CD4-positive, alpha-beta T cell (primary cell): ENCODE data around the gene CALCOCO1. TPM values are rescaled to one million over a fixed set of nuclear protein-coding genes. Genes with fewer than 3 reads are reported as not detected.
A peak's percentile ranks its signal among the peaks of the same experiment; 100 is the strongest.

ENCODE experiments used
- ATAC-seq: fragments of 200-7000 bp; cut with Tn5 transposase; one replicate; pipeline ENCODE4 v1.10.0; 2022; ENCODE audit warnings: mild to moderate bottlenecking; ENCODE audit not compliant: poor library complexity
- CTCF ChIA-PET: fragments of 350-600 bp; sonication (Branson Sonifier 250); formaldehyde crosslinking; loops from one replicate; lab custom pipeline; 2021; ENCODE audit warnings: antibody characterized with exemption, inconsistent platforms; lab: Charles Lee
- POLR2A ChIA-PET: fragments of 350-600 bp; sonication (Branson Sonifier 250); formaldehyde crosslinking; loops from one replicate; lab custom pipeline; 2021; ENCODE audit warnings: antibody characterized with exemption, inconsistent platforms; lab: Charles Lee
- DNase-seq, 14 experiments: peaks; one replicate each; pipeline ENCODE4 v3.0.0-alpha.2; 2013 to 2020; ENCODE audit warnings: mixed read lengths in 2 of 14
- H3K27ac ChIP-seq, 2 donors: one replicate each; pipeline versions ENCODE4 v1.5.1 to v1.7.0; 2013; ENCODE audit warnings: low read length in 2 of 2, low read depth in 1 of 2, mild to moderate bottlenecking in 1 of 2
- H3K27me3 ChIP-seq, 2 experiments: 1 replicate in 1 of 2; 2 replicates in 1 of 2; pipeline versions ENCODE4 v1.6.1 to v1.7.0; 2013; ENCODE audit warnings: low read length in 2 of 2, control low read depth in 1 of 2, mild to moderate bottlenecking in 1 of 2, moderate library complexity in 1 of 2; ENCODE audit not compliant: insufficient read depth in 2 of 2, control insufficient read depth in 1 of 2
- H3K36me3 ChIP-seq: one replicate; pipeline ENCODE4 v1.6.1; 2013; ENCODE audit warnings: low read length, control low read depth; ENCODE audit not compliant: insufficient read depth
- H3K4me1 ChIP-seq: one replicate; pipeline ENCODE4 v1.6.1; 2013; ENCODE audit warnings: low read length, control low read depth; ENCODE audit not compliant: insufficient read depth
- H3K4me3 ChIP-seq: one replicate; pipeline ENCODE4 v1.5.1; 2013; ENCODE audit warnings: mild to moderate bottlenecking, low read length, moderate library complexity
- H3K9me3 ChIP-seq, 2 experiments: 1 replicate in 1 of 2; 2 replicates in 1 of 2; pipeline versions ENCODE4 v1.6.1 to v1.7.0; 2013; ENCODE audit warnings: low read length in 2 of 2, mild to moderate bottlenecking in 2 of 2, control low read depth in 1 of 2, moderate library complexity in 1 of 2; ENCODE audit not compliant: control insufficient read depth in 1 of 2, insufficient read depth in 1 of 2
- H3K27ac Mint-ChIP-seq: one replicate; pipeline ENCODE4 v1.8.0; 2020; ENCODE audit warnings: mixed read lengths
- H3K27me3 Mint-ChIP-seq: one replicate; pipeline ENCODE4 v1.8.0; 2021; ENCODE audit warnings: mixed read lengths
- H3K36me3 Mint-ChIP-seq: one replicate; pipeline ENCODE4 v1.8.0; 2021; ENCODE audit warnings: low read depth, mixed read lengths
- H3K4me1 Mint-ChIP-seq: one replicate; pipeline ENCODE4 v1.8.0; 2021; ENCODE audit warnings: low read depth, mixed read lengths
- H3K4me3 Mint-ChIP-seq: one replicate; pipeline ENCODE4 v1.8.0; 2020; ENCODE audit warnings: mild to moderate bottlenecking, mixed read lengths
- H3K9me3 Mint-ChIP-seq: one replicate; pipeline ENCODE4 v1.8.0; 2020; ENCODE audit warnings: mixed read lengths
- intact Hi-C, 2 experiments: fragments of 100-400 bp; cut with DNase I in 1 of 2; cut with micrococcal nuclease in 1 of 2; formaldehyde crosslinking; loops; one replicate each; pipeline versions ENCODE4 v1.15.1 to v1.9.0; 2023 to 2025; cut with DNase I, micrococcal nuclease
- total RNA-seq, 174 experiments: library from RNA in 2 of 174; stranded (reverse) in 2 of 174; gene quantifications; one replicate each; pipeline ENCODE4 v1.2.3 and lab custom pipeline; 2021 to 2026
- TF ChIP-seq, protein P1 (sequence below): fragments of 200-600 bp; IDR thresholded peaks from one replicate; pipeline ENCODE4 v1.8.0; 2022; ENCODE audit warnings: antibody characterized with exemption, mild to moderate bottlenecking

The CALCOCO1 gene
- total RNA-seq, 2 experiments from 2014 or later, result 66.8 to 69.3 TPM

DNA sequence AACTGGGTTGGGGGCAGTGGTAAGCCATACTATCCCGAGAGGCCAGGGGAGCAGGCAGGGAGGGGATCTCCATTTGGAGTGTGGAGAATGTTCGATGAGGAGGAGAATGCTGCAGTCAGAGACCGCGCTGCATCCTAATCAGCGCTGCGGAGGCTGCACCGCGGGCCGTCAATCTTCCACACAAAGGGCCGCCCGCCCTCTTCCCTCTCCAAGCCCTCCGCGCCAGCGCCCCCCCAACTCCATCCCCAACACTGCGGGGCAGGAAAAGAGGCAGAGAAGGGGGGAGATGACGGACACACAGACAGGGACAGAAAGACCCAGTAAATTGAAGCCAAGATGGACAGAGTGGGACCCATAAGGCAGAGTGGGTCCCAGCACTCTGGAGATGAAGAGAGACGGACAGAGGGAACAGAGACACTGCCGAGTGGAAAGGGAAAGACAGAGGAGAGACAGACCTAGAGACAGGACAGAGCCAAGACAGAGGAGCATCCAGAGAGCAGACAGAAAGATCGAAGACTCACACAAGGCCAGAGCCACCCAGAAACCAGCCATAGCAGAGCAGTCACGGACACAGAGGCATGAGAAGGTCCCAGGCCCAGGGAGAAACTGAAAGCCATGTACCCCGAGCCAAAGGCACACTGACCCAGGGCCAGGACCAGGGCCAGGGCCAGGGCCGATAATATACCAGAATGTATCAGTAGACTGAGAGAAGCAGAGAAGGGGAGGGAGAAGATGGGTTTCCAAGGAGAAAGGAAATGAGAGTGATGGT is 21.0 kb upstream of the CALCOCO1 start:
- no peaks in the 10 kb centered on the region for H3K9me3 Mint-ChIP-seq
- intact Hi-C loops, result loop anchor here (5.0 kb wide), 3 partner anchors 121 to 444 kb away; partner anchors contain the start of gene ATF7 (in 1 of the 2)
- CTCF ChIA-PET, result interaction anchor here (1.1 to 2.4 kb wide), 2 partner anchors 9 to 46 kb away, joined by 4 to 28 read pairs; no protein-coding TSS in a partner anchor
- Histone ChIP-seq H3K27ac (no peak overlapping the region), H3K36me3 (no peaks in the 10 kb centered on the region), H3K4me1 (peaks cover 44% of the 10 kb centered on the region), H3K4me3 (no peak overlapping the region), H3K9me3 (no peaks in the 10 kb centered on the region), H3K27me3 (peaks cover 53 to 66% of the 10 kb centered on the region in 2 experiments)
- H3K27ac Mint-ChIP-seq, result no peak overlapping the region
- H3K4me3 Mint-ChIP-seq, result no peak overlapping the region
- no peak for ATAC-seq
- no peak for DNase-seq
- POLR2A ChIA-PET, result interaction anchor here (0.5 to 1.9 kb wide), 3 partner anchors 9 to 208 kb away, joined by 3 to 6 read pairs (median 3); no protein-coding TSS in a partner anchor
- TF ChIP-seq, protein P1, sequence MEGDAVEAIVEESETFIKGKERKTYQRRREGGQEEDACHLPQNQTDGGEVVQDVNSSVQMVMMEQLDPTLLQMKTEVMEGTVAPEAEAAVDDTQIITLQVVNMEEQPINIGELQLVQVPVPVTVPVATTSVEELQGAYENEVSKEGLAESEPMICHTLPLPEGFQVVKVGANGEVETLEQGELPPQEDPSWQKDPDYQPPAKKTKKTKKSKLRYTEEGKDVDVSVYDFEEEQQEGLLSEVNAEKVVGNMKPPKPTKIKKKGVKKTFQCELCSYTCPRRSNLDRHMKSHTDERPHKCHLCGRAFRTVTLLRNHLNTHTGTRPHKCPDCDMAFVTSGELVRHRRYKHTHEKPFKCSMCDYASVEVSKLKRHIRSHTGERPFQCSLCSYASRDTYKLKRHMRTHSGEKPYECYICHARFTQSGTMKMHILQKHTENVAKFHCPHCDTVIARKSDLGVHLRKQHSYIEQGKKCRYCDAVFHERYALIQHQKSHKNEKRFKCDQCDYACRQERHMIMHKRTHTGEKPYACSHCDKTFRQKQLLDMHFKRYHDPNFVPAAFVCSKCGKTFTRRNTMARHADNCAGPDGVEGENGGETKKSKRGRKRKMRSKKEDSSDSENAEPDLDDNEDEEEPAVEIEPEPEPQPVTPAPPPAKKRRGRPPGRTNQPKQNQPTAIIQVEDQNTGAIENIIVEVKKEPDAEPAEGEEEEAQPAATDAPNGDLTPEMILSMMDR, result no peak
- H3K4me1 Mint-ChIP-seq, result peaks cover 4% of the 10 kb centered on the region
- H3K27me3 Mint-ChIP-seq, result no peaks in the 10 kb centered on the region
- no peaks in the 10 kb centered on the region for H3K36me3 Mint-ChIP-seq

- H3K4me3 ChIP-seq, result no peak overlapping the region
- no peaks in the 10 kb centered on the region for H3K36me3 ChIP-seq
- peaks cover 5% of the 10 kb centered on the region for H3K4me1 Mint-ChIP-seq
- H3K9me3 Mint-ChIP-seq, result no peaks in the 10 kb centered on the region
- peaks cover 57 to 68% of the 10 kb centered on the region in 2 experiments for H3K27me3 ChIP-seq
- ATAC-seq, result no peak
- intact Hi-C loops, result loop anchor here (5.0 kb wide), 3 partner anchors 120 to 445 kb away; partner anchors contain the start of gene ATF7 (in 1 of the 2)
- H3K9me3 ChIP-seq, result no peaks in the 10 kb centered on the region
- no peak overlapping the region for H3K4me3 Mint-ChIP-seq
- TF ChIP-seq, protein P1, result no peak
- POLR2A ChIA-PET, result interaction anchor here (0.9 to 1.9 kb wide), 3 partner anchors 10 to 61 kb away, joined by 3 to 6 read pairs (median 5); no protein-coding TSS in a partner anchor
- no peaks in the 10 kb centered on the region for H3K27me3 Mint-ChIP-seq
- H3K4me1 ChIP-seq, result peaks cover 46% of the 10 kb centered on the region
- H3K27ac ChIP-seq, result no peak overlapping the region
- CTCF ChIA-PET, result interaction anchor here (0.6 to 5.1 kb wide), 24 partner anchors 9 to 461 kb away, joined by 3 to 57 read pairs (median 7); partner anchors contain the start of genes ATF7, ATP5MC2 and CALCOCO1
- H3K27ac Mint-ChIP-seq, result no peak overlapping the region
- no peaks in the 10 kb centered on the region for H3K36me3 Mint-ChIP-seq
- no peak for DNase-seq
Measured at GRCh38 chr12:53747095-53747494, 19.8 kb upstream of the CALCOCO1 start.

DNA sequence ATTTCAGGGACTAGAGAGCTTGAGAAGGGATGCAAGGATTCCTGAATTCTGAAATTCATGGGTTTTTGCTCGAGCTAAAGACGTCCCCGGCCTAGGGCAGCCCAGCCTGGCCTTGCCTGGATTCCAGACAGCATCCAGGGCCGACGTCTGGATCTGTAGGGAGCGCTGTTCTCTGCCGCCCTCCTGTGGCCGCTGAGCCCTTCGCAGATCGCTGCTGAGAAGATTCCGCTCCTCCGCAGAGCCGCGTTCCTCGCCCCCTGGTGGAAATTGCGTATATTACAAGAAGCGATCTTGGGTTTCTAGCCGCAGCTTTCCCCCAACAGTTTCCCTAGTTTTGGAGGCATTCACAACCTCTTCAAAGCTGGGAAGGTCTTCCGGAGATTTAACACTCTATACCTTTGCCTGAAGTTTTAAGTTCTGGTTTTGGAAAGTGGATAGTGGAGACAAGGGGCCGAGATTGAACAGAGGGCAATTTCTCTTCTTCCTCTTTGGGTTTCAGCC is 19.4 kb upstream of the CALCOCO1 start:
- Histone ChIP-seq H3K4me3 (no peak overlapping the region), H3K36me3 (no peaks in the 10 kb centered on the region), H3K9me3 (no peaks in the 10 kb centered on the region), H3K27ac (no peak overlapping the region), H3K27me3 (peaks cover 55 to 65% of the 10 kb centered on the region in 2 experiments), H3K4me1 (peaks cover 41% of the 10 kb centered on the region)
- intact Hi-C loops, result loop anchor here (1.0 to 5.0 kb wide), 5 partner anchors 19 to 446 kb away; partner anchors contain the start of genes ATF7 (in 1 of the 2) and CALCOCO1 (in 1 of the 2)
- Mint-ChIP-seq H3K36me3 (no peaks in the 10 kb centered on the region), H3K4me3 (peak overlapping the region; percentile 57), H3K27me3 (no peaks in the 10 kb centered on the region), H3K4me1 (peaks cover 5% of the 10 kb centered on the region), H3K9me3 (no peaks in the 10 kb centered on the region), H3K27ac (no peak overlapping the region)
- TF ChIP-seq, protein P1, result peak; percentile 100
- CTCF ChIA-PET, result interaction anchor here (0.6 to 5.1 kb wide), 26 partner anchors 8 to 468 kb away, joined by 3 to 57 read pairs (median 6); partner anchors contain the start of genes ATF7, ATP5MC2 and CALCOCO1
- POLR2A ChIA-PET, result interaction anchor here (0.5 to 1.9 kb wide), 5 partner anchors 11 to 329 kb away, joined by 3 to 6 read pairs (median 4); no protein-coding TSS in a partner anchor
- DNase-seq (peak; percentile 80 to 94 (median 84)), ATAC-seq (peak; percentile 85)
